GM19452 (cell line): Measurements from ENCODE around the gene AKAP6.

ENCODE experiments used
- ATAC-seq: cut with Tn5 transposase; IDR thresholded peaks from one replicate; pipeline ENCODE4 v1.9.1; 2021; ENCODE audit not compliant: unreplicated experiment

The AKAP6 gene

DNA sequence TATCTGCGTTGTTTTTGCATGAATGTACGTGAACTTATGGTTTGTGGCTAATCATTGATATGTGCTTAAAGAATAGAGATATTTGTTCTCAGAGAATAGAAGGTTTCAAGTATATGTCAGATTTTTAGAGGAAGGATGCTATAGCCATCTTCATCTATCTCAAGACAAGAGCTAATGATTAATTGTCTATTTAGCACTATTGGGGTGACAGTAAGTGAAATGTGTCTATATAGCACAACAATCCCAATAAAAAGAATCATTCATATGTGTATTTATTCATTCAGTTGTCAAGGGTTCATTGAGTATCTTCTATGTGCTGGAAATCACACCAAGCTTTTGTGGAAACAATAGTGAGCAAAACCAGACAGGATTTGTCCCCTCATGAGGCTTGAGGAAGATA lies 310.1 kb downstream of the AKAP6 start:
- no peak for ATAC-seq

DNA sequence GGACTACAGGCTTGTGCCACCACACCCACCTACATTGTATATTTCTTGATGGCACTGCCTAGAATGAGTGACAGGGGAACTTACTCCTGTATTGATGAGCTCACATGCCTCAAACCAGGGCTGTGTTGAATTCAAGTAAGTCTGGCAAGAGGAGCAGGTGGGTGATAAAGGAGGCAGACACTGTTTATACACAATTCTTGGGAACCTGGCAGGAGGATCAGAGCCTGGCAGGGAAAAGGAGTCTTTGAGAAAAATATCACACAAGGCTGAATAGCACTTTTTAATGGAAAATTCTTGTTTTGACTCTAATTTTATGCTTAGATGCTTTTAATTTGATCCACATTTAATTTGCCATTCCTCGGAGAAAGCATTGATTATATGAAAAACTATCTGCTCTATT lies 316.5 kb downstream of the AKAP6 start:
- no peak for ATAC-seq

DNA sequence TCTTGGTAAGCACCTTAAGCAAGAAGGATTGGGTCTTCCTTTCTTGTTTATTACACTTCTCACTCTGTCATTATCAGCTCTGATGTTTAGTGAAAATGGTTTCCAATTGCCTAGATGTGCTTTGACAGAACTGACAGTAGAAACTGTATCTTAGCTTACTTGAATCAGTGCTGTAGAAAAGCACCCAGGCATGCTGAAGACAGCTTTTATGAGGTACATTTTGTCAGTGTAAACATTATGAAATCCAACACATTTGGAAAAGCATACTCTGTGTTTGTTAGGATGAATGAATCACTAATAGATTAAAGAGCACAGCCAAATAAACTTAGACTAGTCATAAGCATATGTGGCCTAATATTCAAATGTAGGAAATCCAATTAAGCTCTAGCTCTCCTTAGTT lies 319.3 kb downstream of the AKAP6 start:
- ATAC-seq, result no peak

- no peak for ATAC-seq
Observed at GRCh38 chr14:32650030-32650429, 320.9 kb downstream of the AKAP6 start.

- ATAC-seq, result no peak
Observed at GRCh38 chr14:32650665-32651064, 321.6 kb downstream of the AKAP6 start.

DNA sequence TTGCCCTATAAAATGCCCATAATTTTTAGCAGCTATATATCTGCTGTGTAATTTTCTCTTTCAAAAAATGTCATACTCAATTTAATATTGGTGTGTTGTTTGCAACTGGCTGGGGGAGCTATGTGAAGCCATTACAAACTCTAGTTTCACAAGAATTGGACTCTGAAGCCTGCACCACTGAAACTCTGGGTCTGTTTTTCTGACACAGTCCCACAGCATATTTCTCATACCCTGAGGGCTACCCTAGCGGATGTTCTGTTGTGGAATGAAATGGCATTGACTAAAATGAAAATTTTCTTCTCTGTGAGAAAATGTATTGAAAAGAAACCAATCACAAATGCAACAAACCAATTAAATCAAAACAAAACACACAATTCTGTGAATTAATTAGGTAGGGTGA lies 325.0 kb downstream of the AKAP6 start:
- ATAC-seq, result no peak

GRCh38 chr14:32656601-32657000 lies 327.5 kb downstream of the AKAP6 start:
- no peak for ATAC-seq

DNA sequence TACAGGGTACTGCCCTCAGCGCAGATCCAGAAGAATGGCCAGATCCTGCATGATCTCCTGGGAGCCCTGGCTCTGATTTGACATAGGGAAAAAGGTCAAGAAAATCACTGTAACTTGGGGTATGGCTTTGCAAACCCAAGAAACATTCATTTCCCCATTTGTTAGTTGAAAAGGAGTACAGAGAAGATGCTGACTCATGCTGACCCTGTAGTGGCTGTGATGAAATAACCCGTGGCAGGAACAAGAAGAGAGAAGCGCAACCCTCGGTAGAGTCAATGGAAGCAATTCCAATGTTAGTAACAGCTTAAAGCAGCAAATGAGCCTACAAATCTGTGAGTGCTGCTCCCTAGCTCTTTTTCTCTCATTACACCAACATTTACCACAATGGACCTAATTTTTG lies 328.0 kb downstream of the AKAP6 start:
- ATAC-seq, result no peak

DNA sequence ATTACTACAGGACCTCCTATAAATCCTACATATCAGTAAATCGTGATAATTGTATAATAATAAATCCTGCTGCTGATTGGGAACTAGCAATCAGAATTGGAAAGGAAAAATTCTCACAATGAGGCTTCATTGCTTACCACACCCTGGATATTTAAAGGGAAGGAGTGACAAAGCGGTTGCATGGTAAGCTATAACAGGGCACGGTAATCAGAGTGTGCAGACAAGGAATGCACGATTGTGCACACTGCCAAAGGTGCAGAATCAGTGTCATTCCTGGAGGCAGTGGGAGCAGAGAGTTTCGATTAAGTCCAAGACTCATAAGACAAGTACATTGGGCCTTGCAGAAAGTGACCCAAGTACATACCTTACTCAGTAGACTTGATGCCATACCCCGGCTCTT lies 332.1 kb downstream of the AKAP6 start:
- ATAC-seq, result no peak

DNA sequence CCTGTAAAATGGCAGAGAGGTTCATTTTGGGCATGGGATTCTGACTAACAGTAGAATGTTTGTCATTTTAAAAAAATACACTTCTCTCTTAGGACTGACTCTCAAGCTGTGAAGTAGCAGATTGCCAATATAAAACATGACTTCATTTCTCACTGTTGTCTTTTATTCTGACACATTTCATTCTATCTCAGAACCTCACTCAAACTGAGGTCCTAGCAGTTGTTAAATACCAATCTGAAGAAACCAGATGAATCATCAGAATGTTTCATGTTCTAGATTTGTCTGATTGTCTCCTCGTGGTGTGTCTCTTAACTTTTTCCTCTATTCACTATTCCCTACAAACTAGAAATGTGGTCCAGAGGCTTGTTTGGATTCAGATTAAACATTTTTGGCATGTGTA lies 333.1 kb downstream of the AKAP6 start:
- no peak for ATAC-seq

DNA sequence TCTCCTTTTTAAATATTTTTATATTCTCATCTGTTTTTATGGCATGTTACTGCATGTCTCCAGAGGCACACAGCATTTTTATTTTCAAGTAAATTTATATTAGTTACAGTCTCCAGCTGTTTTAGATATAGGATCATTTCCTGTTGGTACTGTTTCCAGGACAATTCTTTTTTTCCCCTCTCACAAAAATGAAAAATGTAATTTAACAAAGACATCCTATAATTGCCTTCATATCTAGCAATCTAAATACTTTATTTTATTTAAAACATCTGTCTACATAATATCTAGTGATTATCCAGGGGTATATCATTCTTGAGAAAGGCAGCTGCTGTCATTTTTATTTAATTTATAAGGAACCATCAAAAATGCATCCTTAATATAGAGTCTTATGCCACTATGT lies 337.2 kb downstream of the AKAP6 start:
- ATAC-seq, result no peak

DNA sequence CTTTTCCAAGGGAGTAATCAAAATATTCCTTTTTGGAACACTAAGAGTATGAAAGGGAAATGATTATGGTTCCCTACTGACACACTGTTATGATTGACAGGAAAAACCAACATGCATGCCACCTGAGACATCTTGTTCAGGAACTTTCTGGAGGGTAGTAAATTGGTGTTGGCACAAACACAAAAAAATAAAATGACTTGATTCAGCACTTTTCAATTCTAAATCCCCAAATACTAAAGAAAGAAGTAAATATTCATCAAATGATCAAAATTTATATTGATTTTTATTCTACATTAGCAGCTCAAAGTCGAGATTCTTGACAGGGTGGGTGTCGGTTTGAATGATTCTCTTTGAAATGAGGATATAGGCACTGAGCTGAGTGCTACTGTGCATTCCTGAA lies 338.2 kb downstream of the AKAP6 start:
- no peak for ATAC-seq

GRCh38 chr14:32667791-32668190 lies 338.7 kb downstream of the AKAP6 start:
- ATAC-seq, result no peak

- ATAC-seq, result no peak
Observed at GRCh38 chr14:32669391-32669790, 340.3 kb downstream of the AKAP6 start.

GRCh38 chr14:32675433-32675832 lies 346.3 kb downstream of the AKAP6 start:
- ATAC-seq, result no peak

DNA sequence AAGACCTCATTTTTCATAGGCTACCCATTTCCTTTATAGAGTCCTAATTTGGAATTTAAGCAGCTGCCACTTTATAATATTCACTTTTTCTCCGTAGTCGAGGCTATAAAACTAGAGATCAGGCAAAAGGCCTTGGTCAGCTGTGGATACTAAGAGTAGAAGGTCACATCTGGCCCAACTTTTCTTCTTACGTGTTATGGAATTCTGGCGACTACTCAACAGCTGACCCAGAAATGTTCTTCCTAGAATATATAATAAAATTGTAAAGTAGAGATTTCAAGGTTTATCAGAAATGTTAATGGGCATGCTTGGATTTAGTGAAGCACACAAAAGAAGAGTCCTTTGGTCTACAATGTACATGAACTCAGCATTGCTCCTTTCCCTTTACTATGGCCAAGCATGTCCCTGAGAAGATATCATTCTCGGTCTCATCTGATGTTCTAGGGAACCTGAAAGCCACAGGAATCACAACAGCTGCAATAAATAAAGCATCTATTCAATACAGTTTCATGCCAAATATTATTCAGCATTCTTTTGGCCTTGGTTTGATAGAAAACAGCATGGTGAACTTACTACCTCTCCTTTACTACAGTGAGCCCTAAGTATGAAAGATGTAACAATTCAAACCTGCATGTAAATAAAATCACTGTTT lies 348.2 kb downstream of the AKAP6 start:
- ATAC-seq, result no peak

- ATAC-seq, result no peak
Observed at GRCh38 chr14:32678088-32678487, 349.0 kb downstream of the AKAP6 start.

DNA sequence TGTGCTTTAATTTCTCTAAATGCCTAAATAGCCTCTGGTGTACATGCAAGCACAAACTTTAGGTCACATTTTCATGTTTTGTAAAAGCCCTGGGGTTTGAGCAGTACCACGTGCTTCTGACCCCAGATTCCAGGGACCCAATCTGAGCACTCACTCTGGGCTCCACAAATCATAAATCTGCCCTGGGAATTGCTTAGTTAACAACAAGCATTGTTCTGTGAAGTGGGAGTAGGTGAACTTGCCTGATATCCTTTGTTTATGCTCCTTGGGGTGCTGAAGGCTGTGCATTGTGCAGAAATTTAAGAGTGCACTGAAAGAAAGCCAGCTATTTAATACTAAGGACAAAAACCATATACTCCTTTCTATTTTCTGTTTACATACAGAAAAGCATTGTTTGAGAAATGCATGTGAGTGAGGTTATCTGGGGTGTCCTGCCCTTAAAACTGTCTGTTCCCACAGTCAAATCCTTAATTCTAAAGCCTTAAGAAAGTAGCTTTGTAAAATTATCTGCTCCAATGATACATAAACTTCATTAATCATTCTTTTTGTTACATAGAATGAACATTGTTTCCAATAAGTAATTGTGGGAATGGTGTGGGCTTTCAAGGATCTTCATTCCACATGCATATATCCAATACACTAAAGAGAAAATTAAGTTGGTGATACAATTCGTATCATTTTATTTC lies 351.0 kb downstream of the AKAP6 start:
- no peak for ATAC-seq

DNA sequence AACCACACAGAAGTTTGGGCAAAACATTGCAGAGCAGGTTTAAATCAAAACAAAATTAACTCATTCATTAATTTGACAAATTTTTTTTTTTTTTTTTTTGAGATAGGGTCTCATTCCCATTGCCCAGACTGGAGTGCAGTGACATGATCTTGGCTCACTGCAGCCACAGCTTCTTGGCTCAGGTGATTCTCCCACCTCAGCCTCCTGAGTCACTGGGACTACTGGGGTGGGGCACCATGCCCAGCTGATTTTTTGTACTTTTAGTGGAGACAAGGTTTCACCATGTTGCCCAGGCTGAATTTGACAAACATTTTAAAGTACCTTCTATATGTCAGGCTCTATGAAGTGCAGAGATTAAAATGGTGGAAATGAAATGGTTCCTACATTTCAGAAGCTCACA lies 352.5 kb downstream of the AKAP6 start:
- ATAC-seq, result no peak

DNA sequence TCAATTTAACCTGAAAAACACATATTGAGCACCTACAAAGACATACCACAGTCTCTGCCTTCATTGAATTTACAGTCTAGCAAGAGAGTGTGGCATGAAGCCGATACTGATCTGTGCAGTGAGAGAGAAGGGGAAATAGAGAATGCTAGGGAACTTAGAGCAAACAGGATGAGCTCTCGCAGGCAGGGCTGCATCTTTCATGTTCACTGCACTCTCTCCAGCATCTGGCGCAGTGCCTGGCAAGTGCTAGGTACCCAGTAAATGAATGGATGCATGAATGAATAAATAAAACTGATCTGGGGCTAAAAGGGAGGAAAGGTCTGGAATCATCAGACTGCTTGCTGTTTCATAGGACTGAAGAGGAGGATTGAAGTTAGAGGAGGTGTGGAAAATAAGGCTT lies 353.1 kb downstream of the AKAP6 start:
- no peak for ATAC-seq

DNA sequence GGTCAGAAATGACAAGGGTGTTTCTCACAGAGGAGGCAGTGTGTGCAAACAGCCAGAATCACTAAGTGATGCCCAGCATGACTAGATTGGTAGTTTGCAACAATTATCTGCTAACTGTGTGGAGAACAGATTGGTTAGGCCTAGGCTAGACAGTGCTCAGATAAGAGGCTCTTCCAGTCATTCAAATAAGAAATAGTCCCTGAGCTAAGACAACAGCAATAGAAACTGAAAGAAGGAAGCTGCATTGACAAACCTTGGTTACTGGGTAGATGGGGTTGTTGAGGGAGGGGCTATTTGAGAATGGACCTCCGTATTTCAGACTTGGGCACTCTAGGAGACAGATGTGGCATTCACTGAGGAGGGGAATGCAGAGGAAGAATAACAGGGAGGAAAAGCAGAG lies 354.6 kb downstream of the AKAP6 start:
- ATAC-seq, result no peak

- no peak for ATAC-seq
Observed at GRCh38 chr14:32688941-32689340, 359.8 kb downstream of the AKAP6 start.

GRCh38 chr14:32692441-32692840 lies 363.3 kb downstream of the AKAP6 start:
- ATAC-seq, result no peak
